ENCODE measurements around the gene SOX10.
"Not testable (repeated sequence)": the region's sequence is repeated elsewhere in the genome, so short reads cannot be mapped to it uniquely, and the experiment has no call there.

SOX10 gene

GRCh38 chr22:37985050-37985585, 763 bp upstream of the SOX10 start:
- H3K4me3 ChIP-seq (ENCODE audit: low read length), result no peak overlapping the region
- no peak for DNase-seq (ENCODE audit: low read depth)
- TF ChIP-seq, protein P1, sequence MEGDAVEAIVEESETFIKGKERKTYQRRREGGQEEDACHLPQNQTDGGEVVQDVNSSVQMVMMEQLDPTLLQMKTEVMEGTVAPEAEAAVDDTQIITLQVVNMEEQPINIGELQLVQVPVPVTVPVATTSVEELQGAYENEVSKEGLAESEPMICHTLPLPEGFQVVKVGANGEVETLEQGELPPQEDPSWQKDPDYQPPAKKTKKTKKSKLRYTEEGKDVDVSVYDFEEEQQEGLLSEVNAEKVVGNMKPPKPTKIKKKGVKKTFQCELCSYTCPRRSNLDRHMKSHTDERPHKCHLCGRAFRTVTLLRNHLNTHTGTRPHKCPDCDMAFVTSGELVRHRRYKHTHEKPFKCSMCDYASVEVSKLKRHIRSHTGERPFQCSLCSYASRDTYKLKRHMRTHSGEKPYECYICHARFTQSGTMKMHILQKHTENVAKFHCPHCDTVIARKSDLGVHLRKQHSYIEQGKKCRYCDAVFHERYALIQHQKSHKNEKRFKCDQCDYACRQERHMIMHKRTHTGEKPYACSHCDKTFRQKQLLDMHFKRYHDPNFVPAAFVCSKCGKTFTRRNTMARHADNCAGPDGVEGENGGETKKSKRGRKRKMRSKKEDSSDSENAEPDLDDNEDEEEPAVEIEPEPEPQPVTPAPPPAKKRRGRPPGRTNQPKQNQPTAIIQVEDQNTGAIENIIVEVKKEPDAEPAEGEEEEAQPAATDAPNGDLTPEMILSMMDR (conservative IDR thresholded peaks at IDR 0.05; ENCODE audit: low read depth, low read length), result no peak

DNA sequence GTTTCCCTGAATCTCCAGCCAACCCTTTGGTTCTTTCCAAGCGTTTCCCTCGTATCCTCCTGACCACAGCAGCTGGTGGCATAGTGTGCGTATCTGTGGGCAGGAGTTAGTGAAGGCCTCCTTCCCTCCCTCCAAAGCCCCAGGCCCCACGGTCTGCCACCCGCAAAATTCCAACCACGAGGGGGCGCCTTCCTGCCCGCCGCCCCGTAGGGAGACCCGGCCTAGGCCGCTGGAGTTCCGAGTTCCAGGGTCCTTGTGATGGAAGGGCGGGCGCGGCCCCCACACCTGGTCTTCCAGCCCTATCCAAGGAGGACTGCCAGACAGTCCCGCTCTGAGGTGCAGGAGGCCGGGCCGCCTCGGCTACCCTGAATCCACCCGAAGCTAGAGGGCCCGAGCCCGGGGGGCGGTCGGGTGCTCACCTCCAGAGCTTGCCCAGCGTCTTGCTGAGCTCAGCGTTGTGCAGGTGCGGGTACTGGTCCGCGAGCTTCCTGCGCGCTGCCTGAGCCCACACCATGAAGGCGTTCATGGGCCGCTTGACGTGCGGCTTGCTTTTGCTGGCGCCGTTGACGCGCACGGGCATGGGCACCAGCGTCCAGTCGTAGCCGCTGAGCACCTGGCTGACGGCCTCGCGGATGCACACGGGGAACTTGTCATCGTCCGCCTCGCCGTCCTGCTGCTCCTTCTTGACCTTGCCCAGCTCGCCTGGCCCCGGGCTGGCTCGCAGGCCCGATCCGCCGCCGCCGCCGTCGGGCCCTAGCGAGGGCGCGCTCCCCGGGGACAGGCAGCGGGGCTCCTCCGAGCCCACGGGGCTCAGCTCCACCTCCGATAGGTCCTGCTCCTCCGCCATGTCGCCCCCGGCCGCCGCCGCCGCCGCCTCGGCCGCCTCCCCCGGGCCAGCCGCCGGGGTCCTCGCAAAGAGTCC, 1.2 kb downstream of the SOX10 start:
- DNase-seq (ENCODE audit: low read depth), result no peak
- TF ChIP-seq, protein P1 (conservative IDR thresholded peaks at IDR 0.05; ENCODE audit: low read depth, low read length), result peak; percentile 59
- H3K4me3 ChIP-seq (ENCODE audit: low read length), result no peak overlapping the region

DNA sequence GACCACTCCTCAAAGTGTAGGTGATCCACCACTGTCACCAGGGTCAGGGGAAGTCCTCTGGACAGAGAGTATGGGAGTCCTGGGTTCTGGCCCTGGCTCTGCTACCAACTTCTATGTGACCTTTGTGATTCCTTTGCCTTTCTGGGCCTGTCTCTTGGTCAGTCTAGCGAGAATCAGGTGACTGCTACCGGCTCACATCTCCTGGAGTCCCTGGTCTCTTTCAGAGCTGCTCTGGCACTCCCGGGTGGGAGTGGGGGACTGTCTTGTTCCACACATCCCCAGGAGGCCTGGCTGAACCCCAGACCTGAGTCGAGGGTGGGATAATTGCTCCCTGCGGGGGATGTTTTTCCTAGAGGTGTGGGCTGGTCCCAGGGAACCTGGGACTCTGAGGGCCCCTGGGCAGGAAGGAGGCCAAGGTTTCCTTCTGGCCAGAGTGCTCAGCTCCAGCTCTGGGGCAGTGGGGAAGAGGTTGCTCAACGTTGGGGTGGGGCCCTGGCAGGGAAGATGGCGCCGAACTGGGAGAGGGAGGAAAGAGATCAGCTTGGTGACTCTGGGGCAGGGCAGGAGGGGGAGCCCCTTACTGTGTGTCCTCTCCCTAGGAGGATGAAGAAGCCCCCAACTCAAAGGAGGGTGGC, 2.1 kb downstream of the SOX10 start:
- DNase-seq (ENCODE audit: low read depth), result no peak
- no peak overlapping the region for H3K4me3 ChIP-seq (ENCODE audit: low read length)
- TF ChIP-seq, protein P1 (conservative IDR thresholded peaks at IDR 0.05; ENCODE audit: low read depth, low read length), result no peak

DNA sequence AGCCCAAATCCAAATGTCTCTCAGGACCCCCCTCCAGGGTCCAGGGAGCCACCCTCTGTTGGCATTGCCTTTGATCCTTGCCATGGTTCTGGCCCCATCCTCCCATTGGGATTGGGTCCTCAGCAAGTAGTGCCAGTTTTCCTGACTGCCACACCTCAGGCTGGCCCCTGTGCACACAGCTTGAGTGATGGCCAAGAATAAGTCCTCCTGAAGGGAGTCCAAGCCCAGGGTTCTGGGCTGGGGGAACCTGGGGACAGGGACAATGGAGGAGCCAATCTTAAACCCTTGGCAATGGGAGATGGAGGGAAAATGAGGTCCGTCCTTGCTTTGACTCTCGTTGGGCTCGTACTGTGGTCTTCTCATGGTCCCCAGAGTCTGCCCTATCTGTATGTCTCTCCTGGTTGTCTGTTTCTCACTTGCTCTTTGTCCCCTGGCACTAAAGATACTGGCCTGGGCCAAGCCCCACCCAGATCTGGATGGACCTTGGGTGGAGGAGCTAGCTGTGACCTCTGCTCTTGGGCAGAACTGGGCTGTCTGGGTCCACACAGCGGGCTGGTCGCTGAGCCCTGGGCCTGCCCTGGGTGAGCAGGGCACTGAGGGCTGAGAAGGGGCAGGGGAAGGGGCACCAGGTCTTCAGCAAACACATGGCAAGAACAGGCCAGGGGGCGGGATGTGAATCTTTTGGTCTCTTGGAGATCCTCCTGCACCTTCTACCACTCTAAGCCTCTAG, 2.9 kb downstream of the SOX10 start:
- no peak for DNase-seq (ENCODE audit: low read depth)
- no peak overlapping the region for H3K4me3 ChIP-seq (ENCODE audit: low read length)
- TF ChIP-seq, protein P1 (conservative IDR thresholded peaks at IDR 0.05; ENCODE audit: low read depth, low read length), result no peak

DNA sequence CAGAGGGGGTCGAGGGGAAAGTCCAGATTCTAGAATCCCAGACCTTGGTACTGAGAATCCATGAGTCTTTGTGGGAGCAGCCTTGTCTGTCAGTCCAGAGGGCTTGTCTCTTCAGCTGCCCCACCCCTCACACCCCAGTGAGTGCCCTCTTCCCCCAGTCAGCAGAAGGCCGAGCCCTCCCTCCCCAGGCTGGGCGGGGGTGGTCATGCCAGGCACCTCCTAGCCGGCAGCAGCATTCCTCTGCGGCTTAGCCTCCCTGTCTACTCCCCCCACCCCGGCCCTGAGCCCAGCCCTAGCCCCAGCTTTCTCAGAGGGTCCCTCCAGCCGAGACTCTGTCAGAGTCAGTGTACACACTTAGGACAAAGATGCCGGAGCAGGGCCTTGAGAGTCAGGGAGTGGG, 4.6 kb downstream of the SOX10 start:
- TF ChIP-seq, protein P1 (conservative IDR thresholded peaks at IDR 0.05; ENCODE audit: low read depth, low read length), result no peak
- H3K4me3 ChIP-seq (ENCODE audit: low read length), result no peak overlapping the region
- peak; percentile 73 for DNase-seq (ENCODE audit: low read depth)

GRCh38 chr22:37976547-37976946, 7.8 kb downstream of the SOX10 start:
- DNase-seq (ENCODE audit: low read depth), result no peak
- no peak overlapping the region for H3K4me3 ChIP-seq (ENCODE audit: low read length)

GRCh38 chr22:37976022-37976421, 8.3 kb downstream of the SOX10 start:
- DNase-seq (ENCODE audit: low read depth); H3K4me3 ChIP-seq (ENCODE audit: low read length): not testable (repeated sequence)

More at GRCh38 chr22:37976547-37976946, 7.8 kb downstream of the SOX10 start:
- TF ChIP-seq, protein P1 (conservative IDR thresholded peaks at IDR 0.05; ENCODE audit: low read depth, low read length), result no peak

All from retinal pigment epithelial cell (primary cell).